Suppressor macrophage treated with lipopolysaccharide for 1 hour (primary cell): ENCODE measurements around the gene PHACTR3.

Source experiments
- DNase-seq, 3 donors: peaks; one replicate each; pipeline ENCODE4 v3.0.0-alpha.2; 2020 to 2022

The PHACTR3 gene

DNA sequence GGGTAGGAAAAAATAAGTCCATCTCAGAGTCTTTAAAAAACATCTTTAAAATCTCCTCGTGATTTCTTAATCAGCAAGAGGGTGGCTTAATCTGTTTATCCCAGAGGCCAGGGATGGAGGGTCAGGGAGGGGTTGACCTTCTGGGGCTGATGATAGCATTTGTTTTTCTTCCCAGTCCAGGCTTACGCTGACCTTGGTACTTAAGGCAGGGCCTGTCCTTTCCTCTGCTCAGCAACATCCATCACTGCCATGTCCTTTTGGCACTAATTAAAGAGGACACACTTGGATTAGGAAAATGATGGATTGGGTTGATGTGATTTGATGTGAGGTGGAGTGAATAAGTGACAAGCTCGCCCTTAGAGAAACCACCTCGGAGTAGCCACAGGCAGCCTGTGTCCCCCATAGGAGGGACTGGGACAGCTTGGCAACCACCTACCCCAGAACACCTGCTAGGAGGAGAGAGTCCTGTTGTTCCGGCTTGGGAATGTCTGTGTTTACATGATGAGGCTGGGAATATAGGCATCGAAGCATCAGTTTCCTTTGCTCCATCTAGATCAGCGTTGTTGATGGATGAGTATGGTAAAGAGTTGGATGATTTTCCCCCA is 44.2 kb downstream of the PHACTR3 start:
- DNase-seq: no peak

DNA sequence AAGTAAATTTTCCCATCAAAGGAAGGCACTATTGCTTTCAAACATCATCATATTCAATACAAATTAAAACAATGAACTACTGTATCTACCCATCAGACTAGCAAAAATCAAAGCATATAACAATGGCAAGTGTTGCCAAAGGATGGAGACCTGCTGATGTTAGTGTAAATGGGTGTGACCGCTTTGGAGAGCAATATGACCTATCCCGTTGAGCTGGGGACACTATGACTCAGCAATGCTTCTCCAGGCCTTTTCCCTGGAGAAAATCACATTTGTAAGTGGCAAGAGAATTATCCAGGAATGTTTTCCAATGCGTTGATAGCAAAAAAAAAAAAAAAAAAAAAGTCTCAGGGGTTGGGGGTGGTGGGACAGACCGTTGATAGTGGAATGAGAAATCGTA is 46.1 kb downstream of the PHACTR3 start:
- no peak for DNase-seq

DNA sequence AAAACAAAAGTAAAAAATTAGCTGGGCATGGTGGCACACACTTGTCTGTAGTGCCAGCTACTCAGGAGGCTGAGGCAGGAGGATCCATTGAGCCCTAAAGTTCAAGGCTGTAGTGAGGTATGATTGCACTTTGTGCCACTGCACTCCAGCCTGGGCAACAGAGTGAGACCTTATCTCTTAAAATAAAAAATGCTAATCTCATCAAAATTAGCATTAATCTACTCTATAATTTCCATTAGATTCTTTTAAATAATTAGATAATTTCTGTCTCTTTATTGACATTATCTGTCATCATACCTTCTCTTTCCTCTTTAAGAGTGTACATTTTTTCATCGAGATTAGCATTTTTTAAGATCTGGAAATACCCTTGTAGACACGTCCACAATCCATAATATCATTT is 48.0 kb downstream of the PHACTR3 start:
- no peak for DNase-seq

DNA sequence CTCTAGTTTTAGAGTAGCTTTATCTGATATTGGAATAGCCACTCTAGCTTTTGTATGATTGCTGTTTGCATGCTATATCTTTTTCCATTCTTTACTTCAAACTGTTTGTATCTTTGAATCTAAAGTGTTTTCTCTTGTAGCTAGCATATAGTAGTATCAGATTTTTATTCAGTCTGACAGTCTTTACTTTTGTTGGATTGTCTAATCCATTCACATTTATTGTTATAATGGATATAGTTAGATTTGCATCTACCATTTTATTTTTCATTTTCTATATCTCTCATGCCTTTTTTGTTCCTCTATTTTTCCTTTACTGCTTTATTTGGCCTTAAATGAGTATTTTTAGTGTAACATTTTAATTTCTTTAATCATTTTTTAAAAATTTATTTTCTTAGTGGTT is 52.1 kb downstream of the PHACTR3 start:
- DNase-seq: no peak

DNA sequence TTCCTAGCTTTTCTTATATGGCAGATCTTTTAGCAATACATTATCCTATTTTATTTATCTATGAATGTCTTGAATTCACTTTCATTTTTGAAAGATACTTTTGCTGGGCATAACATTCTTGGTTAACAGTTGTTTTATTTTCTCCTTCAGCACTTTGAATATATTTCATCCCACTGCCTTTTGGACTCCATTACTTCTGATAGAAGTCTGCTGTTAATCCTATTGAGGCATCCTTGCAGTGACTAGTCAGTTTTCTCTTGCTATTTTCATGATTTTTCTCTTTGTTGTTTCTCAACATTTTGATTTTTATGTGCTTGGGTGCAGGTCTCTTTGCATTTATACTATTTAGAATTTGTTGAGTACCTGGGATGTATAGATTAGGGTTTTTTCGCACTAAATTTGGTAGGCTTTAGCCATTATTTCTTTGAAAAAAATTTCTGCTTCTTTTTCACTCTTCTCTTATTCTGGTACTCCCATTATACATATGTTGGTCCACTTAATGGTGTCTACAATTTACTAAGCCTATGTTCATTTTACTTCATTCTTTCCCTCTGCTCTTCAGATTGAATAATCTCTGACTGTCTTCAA is 53.2 kb downstream of the PHACTR3 start:
- no peak for DNase-seq

DNA sequence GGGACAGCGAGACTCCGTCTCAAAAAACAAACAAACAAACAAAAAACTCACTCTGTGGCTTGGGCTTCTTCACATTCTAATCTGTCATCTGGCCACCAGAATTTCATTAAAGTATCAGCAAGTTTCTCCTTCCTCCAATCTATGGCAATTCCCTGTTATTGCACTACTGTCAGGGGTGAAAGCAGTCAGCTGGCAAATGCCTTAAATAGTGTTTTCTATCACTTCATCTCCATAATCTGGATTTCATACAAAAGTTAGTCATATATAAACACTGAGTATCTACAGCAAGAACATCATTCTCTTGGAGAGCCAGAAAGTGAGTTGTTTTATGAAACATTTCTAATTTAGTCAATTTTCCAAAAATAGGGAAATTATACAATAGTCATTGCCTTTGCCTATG is 56.1 kb downstream of the PHACTR3 start:
- DNase-seq: no peak

DNA sequence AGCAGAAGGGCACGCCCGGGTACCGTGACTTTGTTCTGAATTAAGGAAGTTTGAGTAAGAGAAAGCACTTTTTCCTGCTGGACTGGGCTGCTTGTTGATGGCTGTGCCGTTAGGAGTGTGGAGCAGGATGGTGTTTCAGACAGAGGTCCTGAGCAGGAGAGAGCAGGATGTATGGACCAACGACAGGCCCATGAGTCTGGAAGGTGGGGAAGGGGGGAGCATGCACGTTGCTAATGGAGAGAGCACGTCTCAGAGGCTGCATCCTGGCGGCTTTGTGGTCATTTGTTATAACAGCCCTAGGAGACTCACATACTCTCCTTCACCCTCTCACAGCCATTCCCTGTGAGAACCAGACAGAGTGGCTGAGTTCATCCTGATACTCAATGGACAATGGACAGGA is 56.8 kb downstream of the PHACTR3 start:
- DNase-seq: no peak

DNA sequence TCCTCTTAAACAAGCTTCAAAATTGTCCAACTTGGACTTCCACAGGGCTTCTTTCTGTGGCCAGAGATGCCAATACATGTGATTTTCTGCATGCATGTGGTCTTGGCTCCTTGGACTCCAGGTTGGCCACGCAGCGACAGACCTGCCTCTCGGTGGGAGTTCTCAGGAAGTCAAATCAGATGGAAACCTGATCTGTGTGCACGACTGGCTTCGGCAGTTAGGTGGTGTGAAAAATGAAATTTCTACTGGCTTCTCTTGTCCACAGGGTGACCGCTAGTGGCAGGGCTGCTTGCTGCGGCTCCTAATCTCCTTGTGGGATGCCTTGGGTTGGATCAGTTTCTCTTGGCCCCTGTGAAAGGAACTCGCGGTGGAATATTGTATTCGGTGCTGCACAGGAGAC is 57.3 kb downstream of the PHACTR3 start:
- DNase-seq: no peak

DNA sequence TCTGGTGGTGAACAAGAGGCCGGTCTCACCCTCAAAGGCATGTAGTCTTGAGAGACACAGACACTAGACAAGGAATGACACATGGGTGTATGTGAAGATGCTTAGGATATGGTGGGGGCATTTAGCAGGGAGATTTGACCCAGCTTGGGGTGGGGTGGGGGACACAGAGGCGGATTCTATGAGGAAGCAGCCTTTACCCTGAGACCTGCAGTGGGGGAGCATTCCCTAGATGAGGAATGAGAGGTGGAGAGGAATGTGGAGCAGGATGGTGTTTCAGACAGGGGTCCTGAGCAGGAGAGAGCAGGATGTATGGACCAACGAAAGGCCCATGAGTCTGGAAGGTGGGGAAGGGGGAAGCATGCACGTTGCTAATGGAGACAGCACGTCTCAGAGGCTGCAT is 57.8 kb downstream of the PHACTR3 start:
- no peak for DNase-seq

DNA sequence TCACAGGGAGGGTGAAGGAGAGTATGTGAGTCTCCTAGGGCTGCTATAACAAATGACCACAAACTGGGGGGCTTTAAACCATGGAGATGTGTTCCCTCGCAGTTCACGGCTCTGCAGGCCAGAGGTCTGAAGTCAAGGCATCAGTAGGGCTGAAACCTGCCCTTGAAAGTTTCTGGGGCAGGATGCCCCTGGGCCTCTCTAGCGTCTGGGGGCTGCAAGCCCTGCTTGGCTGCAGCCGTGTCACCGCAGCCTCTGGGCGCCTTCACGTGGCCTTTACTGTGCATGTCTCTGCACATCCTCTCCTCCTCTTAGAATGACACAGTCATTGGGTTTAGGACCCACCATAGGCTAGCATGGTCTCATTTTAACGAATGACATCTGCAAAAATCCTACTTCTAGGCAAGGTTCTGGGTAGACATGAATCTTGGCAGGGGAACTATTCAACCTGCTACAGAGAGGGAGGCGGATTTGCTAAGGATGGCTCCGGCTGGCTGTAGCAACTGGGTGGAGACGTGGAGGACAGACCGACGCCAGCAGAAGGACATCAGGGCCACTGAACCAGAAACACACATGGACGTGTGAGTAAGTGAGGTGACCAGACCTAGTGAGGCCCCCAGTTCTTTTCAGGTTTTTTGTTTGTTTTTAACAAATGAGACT is 58.6 kb downstream of the PHACTR3 start:
- no peak for DNase-seq

DNA sequence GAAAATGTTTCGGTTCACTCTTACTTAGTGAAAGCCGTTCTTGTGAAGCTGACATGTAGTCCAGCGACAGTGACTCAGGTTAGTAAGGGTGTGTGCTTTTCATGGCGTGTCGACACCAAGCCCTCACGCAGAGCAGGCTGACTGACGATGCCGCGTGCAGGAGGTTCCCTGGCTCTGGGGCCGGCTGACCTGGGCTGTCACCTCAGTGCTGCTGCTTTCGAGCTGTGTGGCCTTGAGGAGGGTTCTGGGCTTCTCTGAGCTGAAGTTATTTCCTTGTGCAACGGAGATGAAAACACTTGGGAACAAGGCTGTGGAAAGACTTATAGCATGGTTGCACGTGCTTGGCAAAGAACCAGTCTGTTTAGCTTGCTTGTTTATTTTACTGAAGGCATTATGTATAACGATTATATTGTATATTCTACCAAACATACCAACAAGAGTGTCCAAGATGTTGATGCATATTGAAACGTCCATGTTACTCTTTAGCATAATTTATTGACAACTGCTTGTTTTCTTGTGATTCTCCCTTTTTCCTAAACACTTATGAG is 59.2 kb downstream of the PHACTR3 start:
- DNase-seq: no peak

DNA sequence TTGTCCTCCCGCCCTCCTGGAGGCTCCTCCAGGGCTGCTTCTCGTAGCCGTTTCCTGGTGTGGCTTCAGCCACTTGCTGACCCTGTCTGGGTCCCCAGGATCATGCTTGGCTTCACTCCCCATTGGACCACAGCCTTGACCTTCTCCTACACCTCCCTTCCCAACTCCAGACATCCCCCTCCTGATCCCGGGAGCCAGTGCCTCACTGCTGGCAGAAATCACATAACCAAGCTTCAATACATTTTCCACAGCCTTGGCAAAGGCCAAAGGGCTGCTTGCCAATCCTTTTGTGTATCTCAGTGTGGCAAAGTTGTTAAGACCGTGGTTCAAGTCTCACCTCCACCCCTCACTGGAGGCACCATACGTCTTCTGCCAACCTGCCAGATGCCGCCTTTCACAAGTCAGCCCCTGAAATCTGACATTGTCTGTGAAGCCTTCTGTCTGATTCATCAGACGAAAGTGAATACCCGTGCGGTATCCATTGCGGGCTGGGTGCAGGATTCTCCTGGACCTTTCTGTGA is 60.1 kb downstream of the PHACTR3 start:
- DNase-seq: no peak

DNA sequence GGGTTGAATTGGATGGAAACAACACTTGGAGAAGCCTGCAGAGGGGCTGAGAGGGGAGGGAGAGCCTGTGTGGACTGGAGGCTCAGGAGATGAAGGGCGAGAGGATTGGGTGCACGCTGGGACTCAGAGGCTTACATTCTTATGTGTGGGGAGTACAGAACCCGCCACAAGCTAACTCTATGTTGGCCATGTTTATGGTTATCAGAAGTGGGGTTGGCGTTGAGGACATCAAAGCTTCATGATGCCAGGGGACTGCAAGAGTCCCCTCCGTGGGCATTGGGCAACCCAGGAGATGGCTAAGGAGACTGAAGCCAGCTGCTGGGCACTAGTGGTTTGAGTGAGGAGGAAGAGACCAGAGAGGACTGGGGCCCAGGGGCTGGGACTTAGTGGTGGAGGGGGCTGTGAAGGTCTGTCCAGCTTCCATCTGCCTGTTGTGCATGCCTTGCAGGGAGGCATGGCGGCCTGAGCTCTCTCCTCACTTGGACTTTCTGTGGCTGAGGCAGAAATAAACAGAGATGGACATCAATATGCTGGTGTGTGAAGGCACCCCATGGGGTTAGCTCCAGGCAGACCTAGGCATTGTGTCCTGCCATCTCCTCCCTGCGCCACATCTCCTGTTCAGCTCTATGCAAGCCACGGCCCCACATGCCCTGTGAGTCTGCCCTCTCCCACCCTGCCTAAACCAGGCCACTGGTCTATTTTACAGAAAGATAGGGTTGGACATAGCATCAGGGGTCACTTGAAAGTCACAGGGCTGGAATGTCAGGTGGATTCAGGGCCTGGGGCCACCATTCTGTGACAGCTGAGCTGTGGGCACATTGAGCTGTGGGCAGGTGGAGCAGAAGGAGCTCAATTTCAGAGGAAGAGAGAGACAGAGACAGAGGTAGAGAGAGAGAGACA is 61.6 kb downstream of the PHACTR3 start:
- DNase-seq: no peak

DNA sequence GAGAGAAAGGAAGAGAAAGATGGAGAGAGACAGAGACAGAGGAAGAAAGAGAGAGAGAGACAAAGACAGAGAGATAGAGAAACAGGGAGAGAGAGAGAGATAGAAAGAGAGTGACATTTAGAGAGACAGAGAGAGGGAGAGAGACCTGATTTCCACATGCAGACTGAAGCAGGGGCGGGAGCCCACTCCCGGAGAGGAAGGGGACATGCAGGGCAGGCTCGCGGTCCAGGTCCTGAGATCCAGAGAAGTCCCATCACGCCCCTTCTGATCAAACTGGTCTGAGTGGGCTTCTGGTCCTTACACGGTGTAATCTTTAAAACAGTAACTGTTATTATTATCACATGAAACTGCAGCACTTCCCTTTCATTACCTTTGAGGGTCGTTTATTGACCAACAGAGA is 62.2 kb downstream of the PHACTR3 start:
- DNase-seq: no peak

DNA sequence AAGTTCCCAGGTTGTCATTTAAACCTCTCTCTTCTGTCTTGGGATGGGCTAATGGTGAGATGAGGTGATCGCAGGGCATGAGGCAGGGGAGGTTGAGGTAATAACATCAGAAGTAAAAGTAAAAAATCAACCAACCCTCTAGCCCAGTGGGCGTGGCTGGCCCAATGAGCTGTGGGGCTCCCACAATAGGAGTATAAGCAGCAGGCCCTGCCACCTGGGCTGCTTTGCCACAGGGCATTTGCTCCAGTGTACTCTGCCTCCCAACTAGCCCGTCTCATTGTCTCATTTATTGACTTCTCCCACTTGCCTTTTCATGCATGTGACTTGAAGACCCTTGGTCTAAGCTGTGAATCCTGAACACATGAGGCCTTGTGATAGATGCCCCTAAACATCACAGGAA is 62.8 kb downstream of the PHACTR3 start:
- DNase-seq: no peak

DNA sequence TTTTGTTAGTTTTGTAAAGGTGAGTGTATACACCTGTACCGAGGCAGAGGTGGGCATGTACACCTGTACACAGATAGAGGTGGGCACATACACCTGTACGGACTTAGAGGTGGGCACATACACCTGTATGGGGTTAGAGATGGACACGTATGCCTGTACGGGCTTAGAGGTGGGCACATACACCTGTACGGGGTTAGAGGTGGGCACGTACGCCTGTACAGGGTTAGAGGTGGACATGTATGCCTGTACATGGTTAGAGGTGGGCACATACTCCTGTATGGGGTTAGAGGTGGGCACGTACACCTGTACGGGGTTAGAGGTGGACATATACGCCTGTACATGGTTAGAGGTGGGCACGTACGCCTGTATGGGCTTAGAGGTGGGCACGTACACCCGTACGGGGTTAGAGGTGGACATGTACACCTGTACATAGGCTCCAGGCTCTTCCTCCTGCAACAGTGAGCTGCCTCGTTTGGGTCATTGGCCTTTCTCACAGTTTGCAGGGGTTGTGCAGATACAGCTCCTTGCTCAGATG is 63.7 kb downstream of the PHACTR3 start:
- no peak for DNase-seq

DNA sequence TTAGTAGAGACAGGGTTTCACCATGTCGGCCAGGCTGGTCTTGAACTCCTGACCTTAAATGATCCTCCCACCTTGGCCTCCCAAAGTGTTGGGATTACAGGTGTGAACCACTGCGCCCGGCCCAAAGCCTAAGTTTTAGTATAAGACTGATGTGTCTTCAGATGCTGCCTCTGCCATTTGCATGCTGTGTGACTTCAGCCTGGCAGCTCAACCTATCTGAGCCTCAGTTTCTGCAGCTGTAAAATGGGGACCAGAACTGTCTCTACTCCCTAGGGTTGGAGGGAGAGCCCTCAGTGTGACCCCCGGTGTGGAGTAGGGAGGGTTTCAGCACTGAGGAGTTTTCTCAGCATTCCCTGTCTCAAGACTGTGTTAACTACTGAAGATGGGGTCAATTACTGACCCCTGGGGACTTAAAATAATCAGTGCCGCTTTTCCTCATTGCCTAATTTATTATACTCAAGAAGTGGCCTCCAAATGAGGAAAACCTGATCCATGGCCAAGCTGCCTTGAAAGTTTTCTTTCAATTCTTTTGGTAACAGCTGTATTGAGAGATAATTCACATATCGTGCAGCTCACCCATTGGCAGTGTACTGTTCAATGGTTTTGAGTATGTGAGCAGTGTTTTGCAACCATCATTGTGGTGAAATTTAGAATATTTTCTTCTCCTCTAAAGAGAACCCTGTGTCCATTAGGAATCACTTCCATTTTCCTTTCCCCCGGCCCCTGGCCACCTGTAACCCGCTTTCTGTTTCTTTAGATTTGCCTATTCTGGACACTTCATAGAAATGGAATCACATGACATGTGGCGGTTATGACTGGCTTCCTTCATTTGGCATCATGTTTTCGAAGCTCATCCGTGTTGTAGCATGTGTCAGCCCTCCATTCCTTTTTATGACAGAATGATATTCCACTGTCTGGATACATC is 64.8 kb downstream of the PHACTR3 start:
- DNase-seq: no peak

DNA sequence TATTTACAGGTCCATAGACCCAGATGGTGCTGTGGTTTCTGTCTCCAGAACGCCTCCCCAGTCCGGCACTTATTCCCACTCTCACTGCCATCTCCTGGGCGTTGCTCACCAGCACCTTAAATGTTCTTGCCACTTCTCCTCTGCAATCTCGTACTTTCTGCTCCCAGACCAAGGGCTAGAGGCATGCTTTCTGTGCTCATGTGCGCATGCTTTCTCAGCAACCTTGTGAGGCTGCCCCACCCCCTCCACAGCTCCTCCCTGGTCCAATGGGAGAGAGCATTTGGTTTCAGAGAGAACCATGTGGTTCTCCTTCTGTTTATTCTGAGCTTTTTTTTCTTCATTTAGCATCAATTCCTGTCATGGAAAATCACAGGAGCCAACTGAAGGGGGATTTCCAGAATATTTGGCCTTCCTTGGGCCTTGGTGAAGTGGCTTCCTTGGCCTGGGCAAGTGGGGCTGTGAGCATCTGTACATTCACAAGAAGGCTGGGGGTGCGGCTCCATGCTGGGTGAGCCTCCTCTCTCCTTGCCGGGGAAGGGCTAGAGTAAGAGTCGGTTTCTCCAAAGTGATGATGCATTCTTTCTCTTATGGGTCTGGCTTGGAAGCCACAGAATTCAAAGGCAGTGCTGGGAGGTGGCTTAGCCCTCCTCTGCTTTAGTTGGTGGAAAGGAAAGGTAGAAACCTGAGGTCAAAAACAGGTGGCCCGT is 66.6 kb downstream of the PHACTR3 start:
- no peak for DNase-seq

DNA sequence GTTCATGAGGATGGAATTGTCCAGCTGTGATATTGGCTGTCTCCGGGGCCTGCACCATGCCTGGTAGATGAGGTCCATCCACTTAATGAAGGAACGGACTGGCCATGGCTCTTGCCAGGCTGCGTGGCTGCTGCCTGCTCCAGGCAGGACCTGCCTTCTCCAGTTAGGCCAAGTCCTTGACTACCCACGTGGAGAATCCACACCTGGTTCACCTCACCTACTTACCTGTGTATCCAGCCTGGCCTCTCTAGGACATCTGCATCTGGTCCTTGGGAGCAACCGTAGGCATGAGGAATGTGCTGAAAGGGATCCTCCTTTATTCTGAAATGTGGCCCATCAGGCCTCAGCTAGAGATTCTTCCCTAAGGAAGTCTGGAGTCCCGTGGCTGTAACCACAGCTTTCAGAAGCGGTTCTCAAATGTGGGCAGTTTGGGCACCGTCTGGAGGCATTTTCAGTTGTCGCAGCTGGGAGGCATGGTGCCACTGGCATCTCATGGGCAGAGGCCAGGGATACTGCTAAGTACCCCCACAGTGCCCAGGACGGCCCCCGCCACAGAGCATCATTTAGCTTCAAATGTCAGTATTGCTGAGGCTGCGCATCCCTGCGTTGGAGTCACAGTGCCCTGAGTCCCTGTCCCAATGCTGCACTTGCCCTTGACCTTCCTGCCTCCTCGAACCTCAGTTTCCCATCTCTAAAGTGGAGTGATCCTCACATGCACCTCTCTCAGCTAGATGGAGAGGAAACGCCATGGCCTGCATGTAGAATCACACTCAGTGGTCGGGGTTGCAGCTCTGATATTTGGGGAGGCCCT is 67.5 kb downstream of the PHACTR3 start:
- no peak for DNase-seq

DNA sequence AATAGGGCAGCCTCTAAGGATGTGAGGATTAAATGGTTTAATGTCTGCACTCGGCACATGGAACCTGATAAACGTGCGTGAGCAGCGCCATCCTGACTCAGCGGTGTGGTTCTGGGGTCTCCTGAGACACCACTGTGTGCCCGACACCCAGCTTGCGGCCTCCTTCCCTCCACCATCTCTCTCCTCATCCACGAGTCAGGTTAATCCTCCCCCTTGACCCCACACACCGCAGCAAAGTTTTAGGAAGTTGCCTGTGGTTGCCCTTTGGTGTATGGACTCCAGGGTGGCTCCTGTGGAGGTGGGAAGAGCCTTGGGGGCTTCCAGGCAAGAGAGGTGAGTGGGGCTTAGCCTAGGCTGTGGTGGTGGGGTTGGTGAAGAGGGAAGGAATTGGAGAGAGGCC is 68.2 kb downstream of the PHACTR3 start:
- no peak for DNase-seq
